Renal cortex interstitium (tissue), 3 donors: Measurements from ENCODE around the gene GRK5. TPM values are rescaled to one million over a fixed set of nuclear protein-coding genes. Genes with fewer than 3 reads are reported as not detected.

Source experiments
- polyA plus RNA-seq, 3 donors: library from polyadenylated mRNA; unstranded; fragments of 120-200 nt; gene quantifications; one replicate each; pipeline ENCODE4 v1.2.1, GENCODE V29; 2013; ENCODE audit not compliant: insufficient read length in 3 of 3

The GRK5 gene
- polyA plus RNA-seq, 3 donors, result 16.7 to 19.1 (median 17.5) TPM

Other genes with a start within 250 kb of the GRK5 start
- 1 to 10 TPM; 3.2 to 4.8 (median 4.1) TPM for gene NANOS1, start 177.9 kb upstream of the GRK5 start, polyA plus RNA-seq
- gene EIF3A, start 126.8 kb upstream of the GRK5 start, polyA plus RNA-seq, result 100 to 1,000 TPM; 189 to 201 (median 197) TPM
- 10 to 100 TPM; 50.6 to 77.0 (median 51.2) TPM for gene DENND10, start 103.5 kb upstream of the GRK5 start, polyA plus RNA-seq
- gene SFXN4, start 41.9 kb upstream of the GRK5 start, polyA plus RNA-seq, result 10 to 100 TPM; 28.2 to 34.2 (median 31.9) TPM
- 100 to 1,000 TPM; 257 to 303 (median 270) TPM for gene PRDX3, start 28.8 kb upstream of the GRK5 start, polyA plus RNA-seq